Measurements from ENCODE around the gene CDHR3.

GRCh38 chr7:106068538-106068961, 105.5 kb downstream of the CDHR3 start:
- TF ChIP-seq ELF4 (CRISPR knock-in tag; IDR thresholded peaks at IDR 0.05; ENCODE audit: low read depth) (no peak), CTCF (IDR thresholded peaks at IDR 0.05) (no peak), OVOL2 (CRISPR knock-in tag; IDR thresholded peaks at IDR 0.05; ENCODE audit: borderline replicate concordance) (no peak), SP1 (CRISPR knock-in tag; conservative IDR thresholded peaks at IDR 0.05) (no peak), FOXJ3 (CRISPR knock-in tag; IDR thresholded peaks at IDR 0.05; ENCODE audit: borderline replicate concordance) (no peak), USF1 (CRISPR knock-in tag; IDR thresholded peaks at IDR 0.05) (no peak), RELA (CRISPR knock-in tag; IDR thresholded peaks at IDR 0.05; ENCODE audit: borderline replicate concordance) (no peak), ZNF671 (CRISPR knock-in tag; IDR thresholded peaks at IDR 0.05) (no peak)
- TF ChIP-seq, protein P1, sequence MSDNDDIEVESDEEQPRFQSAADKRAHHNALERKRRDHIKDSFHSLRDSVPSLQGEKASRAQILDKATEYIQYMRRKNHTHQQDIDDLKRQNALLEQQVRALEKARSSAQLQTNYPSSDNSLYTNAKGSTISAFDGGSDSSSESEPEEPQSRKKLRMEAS (CRISPR knock-in tag; IDR thresholded peaks at IDR 0.05): no peak
- TF ChIP-seq, protein P2, sequence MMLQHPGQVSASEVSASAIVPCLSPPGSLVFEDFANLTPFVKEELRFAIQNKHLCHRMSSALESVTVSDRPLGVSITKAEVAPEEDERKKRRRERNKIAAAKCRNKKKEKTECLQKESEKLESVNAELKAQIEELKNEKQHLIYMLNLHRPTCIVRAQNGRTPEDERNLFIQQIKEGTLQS (CRISPR knock-in tag; conservative IDR thresholded peaks at IDR 0.05): no peak
